GM18861 (cell line): ENCODE measurements around the gene SLC6A5.

Source experiments
- ATAC-seq: cut with Tn5 transposase; IDR thresholded peaks from one replicate; pipeline ENCODE4 v1.9.1; 2021; ENCODE audit not compliant: unreplicated experiment

Gene SLC6A5

GRCh38 chr11:20668844-20669819 is 69.7 kb downstream of the SLC6A5 start, which contains the start of gene NELL1:
NELL1 (plus strand) TSS chr11:20669586.
- ATAC-seq: no peak

GRCh38 chr11:20669820-20670684 is 70.6 kb downstream of the SLC6A5 start:
- ATAC-seq: no peak

GRCh38 chr11:20670932-20671403 is 71.6 kb downstream of the SLC6A5 start:
- ATAC-seq: no peak

GRCh38 chr11:20671856-20672546 is 72.6 kb downstream of the SLC6A5 start:
- ATAC-seq: no peak

- no peak for ATAC-seq
Measured at GRCh38 chr11:20672575-20672974, 73.2 kb downstream of the SLC6A5 start.

- no peak for ATAC-seq
Measured at GRCh38 chr11:20676658-20677057, 77.2 kb downstream of the SLC6A5 start.

- ATAC-seq: no peak
Measured at GRCh38 chr11:20688761-20689160, 89.4 kb downstream of the SLC6A5 start.

- no peak for ATAC-seq
Measured at GRCh38 chr11:20707876-20708275, 108.5 kb downstream of the SLC6A5 start.
